Endodermal cell (in vitro differentiated cells): ENCODE measurements around the gene CALR3. TPM values are rescaled to one million over a fixed set of nuclear protein-coding genes. Genes with fewer than 3 reads are reported as not detected.
A peak's percentile ranks its signal among the peaks of the same experiment; 100 is the strongest.

Experiments used
- DNase-seq: peaks from one replicate; pipeline ENCODE4 v3.0.0-alpha.2; 2017
- H3K27ac ChIP-seq: 2 replicates; pipeline ENCODE4 v1.5.1; 2013; ENCODE audit warnings: mild to moderate bottlenecking, low read depth, low read length, moderate library complexity
- H3K27me3 ChIP-seq: 2 replicates; pipeline ENCODE4 v1.6.1; 2013; ENCODE audit warnings: mild to moderate bottlenecking, low read length, moderate library complexity; ENCODE audit not compliant: insufficient read depth, control insufficient read depth, poor library complexity, severe bottlenecking
- H3K36me3 ChIP-seq: 2 replicates; pipeline ENCODE4 v1.7.0; 2013; ENCODE audit warnings: mild to moderate bottlenecking, low read length, moderate library complexity; ENCODE audit not compliant: control insufficient read depth, insufficient read depth
- H3K4me1 ChIP-seq: one replicate; pipeline ENCODE4 v1.7.0; 2013; ENCODE audit warnings: low read length; ENCODE audit not compliant: control insufficient read depth, insufficient read depth
- H3K4me3 ChIP-seq: 2 replicates; pipeline ENCODE4 v1.5.1; 2013; ENCODE audit warnings: mild to moderate bottlenecking, low read length, moderate library complexity
- H3K9ac ChIP-seq: 2 replicates; pipeline ENCODE4 v1.6.1; 2013; ENCODE audit warnings: mild to moderate bottlenecking, low read length, moderate library complexity; ENCODE audit not compliant: poor library complexity, severe bottlenecking; ENCODE audit errors: extremely low read depth
- H3K9me3 ChIP-seq: 2 replicates; pipeline ENCODE4 v1.6.1; 2013; ENCODE audit warnings: mild to moderate bottlenecking, low read length, moderate library complexity; ENCODE audit not compliant: control insufficient read depth
- H3K27ac Mint-ChIP-seq: 2 replicates; pipeline ENCODE4 v1.8.0; 2020; ENCODE audit warnings: mixed read lengths
- H3K27me3 Mint-ChIP-seq: 2 replicates; pipeline ENCODE4 v1.8.0; 2021; ENCODE audit warnings: mild to moderate bottlenecking, mixed read lengths; ENCODE audit not compliant: insufficient read depth
- H3K36me3 Mint-ChIP-seq: 2 replicates; pipeline ENCODE4 v1.8.0; 2020; ENCODE audit warnings: low read depth, mixed read lengths
- H3K4me1 Mint-ChIP-seq: 2 replicates; pipeline ENCODE4 v1.8.0; 2020; ENCODE audit warnings: mixed read lengths
- H3K4me3 Mint-ChIP-seq: 2 replicates; pipeline ENCODE4 v1.8.0; 2020; ENCODE audit warnings: mild to moderate bottlenecking, moderate library complexity, mixed read lengths
- H3K9me3 Mint-ChIP-seq: 2 replicates; pipeline ENCODE4 v1.8.0; 2020; ENCODE audit warnings: mild to moderate bottlenecking, mixed read lengths
- CTCF ChIP-seq: fragments of 200-600 bp; sonication (generic); conservative IDR thresholded peaks from 2 replicates; pipeline ENCODE4 v1.5.0; 2021; ENCODE audit warnings: antibody characterized with exemption, mild to moderate bottlenecking
- WGBS, 2 experiments: methylation state at CpG; one replicate each; pipeline versions ENCODE4 v1.1.5 to v1.1.7; 2013; ENCODE audit warnings: missing lambda C conversion rate in 2 of 2, mixed read lengths in 1 of 2; ENCODE audit not compliant: insufficient coverage in 1 of 2, insufficient read length in 1 of 2; 5-methylcytosine and 5-hydroxymethylcytosine counted together
- total RNA-seq, 2 donors: library from RNA; stranded (reverse); fragmentation: NEBNext Ultra II Directional in 1 of 2; extraction: Animal tissue kit (Norgen Biotek cat#: 25700) in 1 of 2; gene quantifications; 2 replicates in 1 of 2; 3 replicates in 1 of 2; pipeline ENCODE4 v1.2.1, GENCODE V29; 2021

The CALR3 gene
- total RNA-seq, 2 donors from 2014 or later = 0.27 TPM; not detected in 1

DNA sequence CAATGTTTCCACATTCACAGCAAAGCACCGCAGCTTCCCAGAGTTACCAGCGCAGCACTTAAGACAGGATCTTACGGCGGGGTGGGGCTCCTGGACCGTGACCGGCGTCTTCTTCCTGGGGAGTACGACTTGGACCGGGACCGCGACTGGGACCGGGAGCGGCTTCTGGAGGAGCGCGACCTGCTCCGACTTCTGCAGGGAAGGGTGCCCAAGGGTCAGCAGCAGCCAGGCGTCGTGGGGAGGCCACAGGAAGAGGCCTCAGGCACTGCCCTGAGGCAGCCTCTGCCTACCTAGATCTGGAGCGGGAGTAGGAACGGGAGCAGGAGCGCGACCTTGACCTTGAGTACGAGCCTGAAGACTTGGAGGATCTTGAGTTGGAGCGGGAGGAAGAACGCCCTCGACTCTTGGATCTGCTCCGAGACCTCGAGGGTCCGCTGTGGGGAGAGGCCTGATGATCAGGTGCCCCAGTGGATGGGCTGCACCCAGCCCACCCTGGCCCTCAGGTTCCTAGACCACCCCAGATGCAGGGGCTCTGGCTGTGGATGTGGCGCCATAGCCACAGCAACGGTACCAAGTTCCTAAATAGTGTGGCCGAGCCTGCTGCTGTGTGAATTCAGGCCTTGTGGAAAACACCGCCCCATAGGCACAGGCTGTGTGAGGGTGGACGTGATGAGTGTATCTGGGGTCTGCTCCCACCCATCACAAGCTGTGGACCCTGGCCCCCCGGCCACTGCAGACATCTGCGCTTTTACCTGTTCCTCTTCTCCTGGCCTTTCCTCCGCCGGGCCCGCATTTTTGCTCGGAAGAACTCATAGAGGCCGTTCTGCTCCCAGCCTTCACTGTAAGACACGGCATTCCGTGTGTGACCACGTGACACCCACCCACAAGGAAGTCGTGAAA lies 24.4 kb upstream of the CALR3 start:
- Mint-ChIP-seq H3K36me3 (peaks cover 63% of the 10 kb centered on the region), H3K4me3 (no peak overlapping the region), H3K27me3 (no peaks in the 10 kb centered on the region), H3K27ac (peak overlapping the region; percentile 68), H3K4me1 (no peaks in the 10 kb centered on the region), H3K9me3 (no peaks in the 10 kb centered on the region)
- Histone ChIP-seq H3K27ac (no peak overlapping the region), H3K9me3 (no peaks in the 10 kb centered on the region), H3K27me3 (no peaks in the 10 kb centered on the region), H3K9ac (no peak overlapping the region), H3K36me3 (peaks cover 65% of the 10 kb centered on the region), H3K4me1 (no peaks in the 10 kb centered on the region), H3K4me3 (no peak overlapping the region)
- WGBS, 2 experiments = 96% methylated on average over 36 to 45 of the region's 45 CpGs
- no peak for TF ChIP-seq CTCF
- DNase-seq = no peak

DNA sequence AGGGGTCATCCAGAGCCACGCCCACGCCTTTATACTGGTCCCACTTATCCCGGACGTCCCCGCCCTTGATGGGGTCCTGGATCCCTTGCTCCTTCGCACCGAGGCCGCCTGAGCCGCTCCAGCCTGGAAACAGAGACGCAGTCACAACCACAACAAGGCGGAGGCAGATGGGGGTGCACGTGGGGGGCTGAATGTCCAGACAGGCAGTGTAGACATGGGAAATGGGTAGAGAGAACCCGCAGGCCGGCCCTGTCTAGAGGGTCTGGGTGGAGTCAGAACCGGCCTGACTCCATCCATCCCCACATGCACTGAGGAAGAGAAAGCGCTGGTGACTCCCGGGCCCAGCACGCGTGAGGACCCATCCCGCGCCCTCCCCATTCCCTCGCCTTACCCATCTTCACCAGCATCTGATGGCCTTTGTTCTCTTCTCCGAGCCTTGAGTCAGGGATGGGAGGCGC lies 23.3 kb upstream of the CALR3 start:
- Mint-ChIP-seq H3K36me3 (peaks cover 57% of the 10 kb centered on the region), H3K4me3 (no peak overlapping the region), H3K27me3 (no peaks in the 10 kb centered on the region), H3K9me3 (no peaks in the 10 kb centered on the region), H3K4me1 (no peaks in the 10 kb centered on the region), H3K27ac (no peak overlapping the region)
- WGBS, 2 experiments = 93 to 96% methylated on average over 13 to 24 of the region's 24 CpGs
- no peak overlapping the region for H3K9ac ChIP-seq
- no peak overlapping the region for H3K4me3 ChIP-seq
- peaks cover 58% of the 10 kb centered on the region for H3K36me3 ChIP-seq
- H3K9me3 ChIP-seq = no peaks in the 10 kb centered on the region
- no peak for DNase-seq
- no peaks in the 10 kb centered on the region for H3K27me3 ChIP-seq
- no peak overlapping the region for H3K27ac ChIP-seq
- no peak for TF ChIP-seq CTCF
- H3K4me1 ChIP-seq = no peaks in the 10 kb centered on the region

GRCh38 chr19:16518483-16519229 lies 22.7 kb upstream of the CALR3 start:
- DNase-seq = peak; percentile 69
- Histone ChIP-seq H3K9ac (no peak overlapping the region), H3K27ac (no peak overlapping the region), H3K4me1 (no peaks in the 10 kb centered on the region), H3K4me3 (no peak overlapping the region), H3K36me3 (peaks cover 53% of the 10 kb centered on the region), H3K27me3 (no peaks in the 10 kb centered on the region), H3K9me3 (no peaks in the 10 kb centered on the region)
- WGBS, 2 experiments = 94 to 98% methylated on average over 25 to 33 of the region's 33 CpGs
- peaks cover 51% of the 10 kb centered on the region for H3K36me3 Mint-ChIP-seq
- no peaks in the 10 kb centered on the region for H3K4me1 Mint-ChIP-seq
- no peak overlapping the region for H3K4me3 Mint-ChIP-seq
- peak; percentile 59 for TF ChIP-seq CTCF
- H3K27me3 Mint-ChIP-seq = no peaks in the 10 kb centered on the region
- H3K27ac Mint-ChIP-seq = no peak overlapping the region
- no peaks in the 10 kb centered on the region for H3K9me3 Mint-ChIP-seq
